PFSK-1 (cell line): ENCODE data around the gene PIM3.

Source experiments
- FOXP2 ChIP-seq: optimal IDR thresholded peaks from 2 replicates; pipeline ENCODE3; 2011; ENCODE audit warnings: borderline replicate concordance, control low read depth, inconsistent platforms; ENCODE audit not compliant: insufficient read depth; ENCODE audit errors: extremely low read length, extremely low read depth
- POLR2AphosphoS5 ChIP-seq: IDR thresholded peaks from 2 replicates; pipeline ENCODE4 v1.6.1; 2012; ENCODE audit warnings: low read depth, mild to moderate bottlenecking, control low read depth, low read length, moderate library complexity
- REST ChIP-seq, 2 experiments: IDR thresholded peaks; 2 replicates each; pipeline versions ENCODE4 v1.6.1 to v1.8.0; 2011 to 2012; ENCODE audit warnings: low read depth in 2 of 2, low read length in 2 of 2, control low read depth in 1 of 2, inconsistent platforms in 1 of 2, mild to moderate bottlenecking in 1 of 2, moderate library complexity in 1 of 2; ENCODE audit not compliant: insufficient read depth in 1 of 2
- SIN3A ChIP-seq: IDR thresholded peaks from 2 replicates; pipeline ENCODE4 v1.6.1; 2012; ENCODE audit warnings: mild to moderate bottlenecking, low read length, moderate library complexity, borderline replicate concordance; ENCODE audit not compliant: insufficient read depth
- TAF1 ChIP-seq: IDR thresholded peaks from 2 replicates; pipeline ENCODE4 v1.6.1; 2012; ENCODE audit warnings: low read length, control low read depth, borderline replicate concordance; ENCODE audit not compliant: insufficient read depth

PIM3 gene

GRCh38 chr22:49999063-49999945, 38.7 kb downstream of the PIM3 start:
- no peak for TF ChIP-seq POLR2AphosphoS5
- TF ChIP-seq REST (IDR thresholded peaks at IDR 0.05; ENCODE audit: insufficient read depth in 1 of 2, low read depth in 2 of 2, low read length in 2 of 2): no peak
- no peak for TF ChIP-seq SIN3A
- no peak for TF ChIP-seq TAF1
- TF ChIP-seq FOXP2: no peak

DNA sequence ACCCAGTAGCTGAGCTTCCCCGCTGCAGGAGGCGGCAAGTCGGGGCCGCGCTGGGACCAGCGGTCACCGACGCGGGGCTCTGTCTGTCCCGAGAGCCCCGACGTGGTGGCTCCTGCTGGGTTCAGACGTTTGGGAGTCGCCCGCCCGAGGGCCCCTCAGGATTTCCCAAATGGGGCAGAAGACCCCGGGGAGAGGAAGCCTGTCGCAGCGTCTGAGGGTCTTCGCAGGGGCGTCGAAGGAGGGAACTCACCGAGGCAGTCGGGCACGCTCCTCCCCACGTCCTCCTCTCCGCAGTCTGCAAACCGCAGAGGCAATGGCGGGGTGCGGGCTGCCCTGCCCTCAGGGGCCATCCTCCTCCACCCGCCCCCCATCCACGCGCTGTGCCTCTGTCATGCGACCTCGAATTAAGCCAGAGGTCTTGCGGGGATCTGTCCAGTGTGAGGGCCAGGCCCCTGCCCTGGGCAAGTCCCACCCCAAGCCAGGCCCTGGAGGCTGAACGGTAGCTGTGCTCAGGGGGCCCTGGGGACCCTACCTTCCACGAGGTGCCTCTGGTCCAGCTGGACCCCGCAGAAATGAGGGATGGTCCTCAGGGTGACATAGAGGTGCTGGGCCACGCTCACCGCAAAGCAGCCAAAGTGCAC, 39.5 kb downstream of the PIM3 start:
- TF ChIP-seq POLR2AphosphoS5 (no peak), FOXP2 (no peak), TAF1 (no peak), REST (IDR thresholded peaks at IDR 0.05; ENCODE audit: insufficient read depth in 1 of 2, low read depth in 2 of 2, low read length in 2 of 2) (no peak), SIN3A (no peak)

GRCh38 chr22:50000587-50001387, 40.2 kb downstream of the PIM3 start:
- no peak for TF ChIP-seq POLR2AphosphoS5
- no peak for TF ChIP-seq REST (IDR thresholded peaks at IDR 0.05; ENCODE audit: insufficient read depth in 1 of 2, low read depth in 2 of 2, low read length in 2 of 2)
- no peak for TF ChIP-seq TAF1
- TF ChIP-seq FOXP2: no peak
- no peak for TF ChIP-seq SIN3A

- TF ChIP-seq SIN3A: no peak
- TF ChIP-seq REST (IDR thresholded peaks at IDR 0.05; ENCODE audit: insufficient read depth in 1 of 2, low read depth in 2 of 2, low read length in 2 of 2): no peak
- no peak for TF ChIP-seq TAF1
- TF ChIP-seq POLR2AphosphoS5: no peak
- no peak for TF ChIP-seq FOXP2
Observed at GRCh38 chr22:50001388-50002231, 41.0 kb downstream of the PIM3 start.
